ENCODE data around the gene FZD10.

GRCh38 chr12:130164936-130165335 lies 2.7 kb downstream of the FZD10 start:
- no peak for TF ChIP-seq POLR2A (IDR thresholded peaks at IDR 0.05)
- TF ChIP-seq, protein P1, sequence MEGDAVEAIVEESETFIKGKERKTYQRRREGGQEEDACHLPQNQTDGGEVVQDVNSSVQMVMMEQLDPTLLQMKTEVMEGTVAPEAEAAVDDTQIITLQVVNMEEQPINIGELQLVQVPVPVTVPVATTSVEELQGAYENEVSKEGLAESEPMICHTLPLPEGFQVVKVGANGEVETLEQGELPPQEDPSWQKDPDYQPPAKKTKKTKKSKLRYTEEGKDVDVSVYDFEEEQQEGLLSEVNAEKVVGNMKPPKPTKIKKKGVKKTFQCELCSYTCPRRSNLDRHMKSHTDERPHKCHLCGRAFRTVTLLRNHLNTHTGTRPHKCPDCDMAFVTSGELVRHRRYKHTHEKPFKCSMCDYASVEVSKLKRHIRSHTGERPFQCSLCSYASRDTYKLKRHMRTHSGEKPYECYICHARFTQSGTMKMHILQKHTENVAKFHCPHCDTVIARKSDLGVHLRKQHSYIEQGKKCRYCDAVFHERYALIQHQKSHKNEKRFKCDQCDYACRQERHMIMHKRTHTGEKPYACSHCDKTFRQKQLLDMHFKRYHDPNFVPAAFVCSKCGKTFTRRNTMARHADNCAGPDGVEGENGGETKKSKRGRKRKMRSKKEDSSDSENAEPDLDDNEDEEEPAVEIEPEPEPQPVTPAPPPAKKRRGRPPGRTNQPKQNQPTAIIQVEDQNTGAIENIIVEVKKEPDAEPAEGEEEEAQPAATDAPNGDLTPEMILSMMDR (IDR thresholded peaks at IDR 0.05) = no peak

Measured in testis (tissue), 2 donors.